Measurements from ENCODE around the gene ZNF33B.

Gene ZNF33B

DNA sequence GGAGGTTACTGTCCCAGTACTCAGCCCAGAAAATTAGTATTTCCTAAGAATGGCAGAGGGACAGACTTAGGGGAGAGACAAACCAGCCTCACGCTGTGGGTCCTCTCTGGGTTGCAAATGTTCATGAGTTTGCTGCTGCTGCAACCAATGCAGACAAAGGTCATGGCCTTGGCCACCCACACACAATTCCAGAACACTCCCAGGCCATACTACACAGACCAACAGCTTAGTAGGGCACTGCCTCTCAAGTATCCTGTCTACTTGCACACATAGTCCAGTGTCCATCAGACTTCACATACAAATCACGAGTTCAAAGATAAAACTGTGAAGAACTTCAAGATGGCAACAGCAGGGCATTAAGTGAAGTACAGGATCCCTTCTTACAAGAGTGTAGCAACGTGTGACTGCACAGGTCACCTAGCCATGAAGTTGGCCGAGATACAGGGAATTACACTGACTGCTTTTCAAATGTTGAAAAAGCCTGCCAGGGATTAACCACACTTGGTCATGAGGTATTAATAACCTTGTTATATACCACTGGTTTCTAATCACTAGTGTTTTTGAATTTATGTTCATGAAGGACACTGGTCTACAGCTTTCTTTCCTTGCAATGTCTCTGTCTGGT lies 40.0 kb downstream of the ZNF33B start:
- Histone ChIP-seq H3K79me2 (ENCODE audit: low read length) (no peaks in the 10 kb centered on the region), H3K9me2 (replicated peaks; ENCODE audit: insufficient read depth, low read length) (no peaks in the 10 kb centered on the region), H3K4me1 (ENCODE audit: low read length) (no peaks in the 10 kb centered on the region), H3K4me3 (ENCODE audit: low read length) (no peak overlapping the region), H3K27me3 (replicated peaks; ENCODE audit: insufficient read depth, low read length) (no peaks in the 10 kb centered on the region), H3K36me3 (replicated peaks; ENCODE audit: insufficient read depth, low read length) (peaks cover 14% of the 10 kb centered on the region), H2AFZ (ENCODE audit: low read length) (no peak overlapping the region), H4K20me1 (ENCODE audit: insufficient read depth, low read length) (no peaks in the 10 kb centered on the region), H3F3A (ENCODE audit: insufficient read depth, low read length) (no peaks in the 10 kb centered on the region), H3K9me3 (replicated peaks; ENCODE audit: insufficient read depth, low read length) (no peaks in the 10 kb centered on the region), H3K9ac (ENCODE audit: low read length) (no peak overlapping the region), H3K27ac (ENCODE audit: low read length) (no peak overlapping the region), H3K4me2 (ENCODE audit: low read depth, low read length) (no peak overlapping the region)
- no peak for DNase-seq
- TF ChIP-seq, protein P1, sequence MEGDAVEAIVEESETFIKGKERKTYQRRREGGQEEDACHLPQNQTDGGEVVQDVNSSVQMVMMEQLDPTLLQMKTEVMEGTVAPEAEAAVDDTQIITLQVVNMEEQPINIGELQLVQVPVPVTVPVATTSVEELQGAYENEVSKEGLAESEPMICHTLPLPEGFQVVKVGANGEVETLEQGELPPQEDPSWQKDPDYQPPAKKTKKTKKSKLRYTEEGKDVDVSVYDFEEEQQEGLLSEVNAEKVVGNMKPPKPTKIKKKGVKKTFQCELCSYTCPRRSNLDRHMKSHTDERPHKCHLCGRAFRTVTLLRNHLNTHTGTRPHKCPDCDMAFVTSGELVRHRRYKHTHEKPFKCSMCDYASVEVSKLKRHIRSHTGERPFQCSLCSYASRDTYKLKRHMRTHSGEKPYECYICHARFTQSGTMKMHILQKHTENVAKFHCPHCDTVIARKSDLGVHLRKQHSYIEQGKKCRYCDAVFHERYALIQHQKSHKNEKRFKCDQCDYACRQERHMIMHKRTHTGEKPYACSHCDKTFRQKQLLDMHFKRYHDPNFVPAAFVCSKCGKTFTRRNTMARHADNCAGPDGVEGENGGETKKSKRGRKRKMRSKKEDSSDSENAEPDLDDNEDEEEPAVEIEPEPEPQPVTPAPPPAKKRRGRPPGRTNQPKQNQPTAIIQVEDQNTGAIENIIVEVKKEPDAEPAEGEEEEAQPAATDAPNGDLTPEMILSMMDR (IDR thresholded peaks at IDR 0.05; ENCODE audit: low read length): no peak
- TF ChIP-seq EZH2phosphoT487 (IDR thresholded peaks at IDR 0.05; ENCODE audit: low read length): no peak
- no peak for TF ChIP-seq EZH2 (optimal IDR thresholded peaks at IDR 0.05; ENCODE audit: low read depth, low read length)

DNA sequence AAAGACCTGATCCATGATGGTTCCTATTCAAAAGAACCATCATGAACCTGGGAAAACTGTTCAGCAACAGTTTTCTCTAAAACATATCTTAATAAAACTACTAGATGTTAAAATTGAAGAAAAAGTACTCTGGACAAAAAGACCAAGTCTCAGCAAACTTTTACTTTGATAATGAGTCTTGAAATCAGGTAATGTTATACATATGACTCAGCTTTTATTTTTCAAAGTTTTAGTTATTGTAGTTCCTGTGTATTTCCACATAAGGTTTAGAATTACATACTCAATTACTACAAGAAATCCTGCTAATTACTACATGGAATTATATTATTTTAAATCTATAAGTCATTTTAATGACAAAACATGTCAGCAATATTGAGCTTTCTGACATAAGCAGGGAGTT lies 42.2 kb downstream of the ZNF33B start:
- no peak overlapping the region for H3K27ac ChIP-seq (ENCODE audit: low read length)
- no peak overlapping the region for H2AFZ ChIP-seq (ENCODE audit: low read length)
- TF ChIP-seq EZH2phosphoT487 (IDR thresholded peaks at IDR 0.05; ENCODE audit: low read length): no peak
- TF ChIP-seq EZH2 (optimal IDR thresholded peaks at IDR 0.05; ENCODE audit: low read depth, low read length): no peak
- TF ChIP-seq, protein P1 (IDR thresholded peaks at IDR 0.05; ENCODE audit: low read length): no peak
- no peaks in the 10 kb centered on the region for H3K9me2 ChIP-seq (replicated peaks; ENCODE audit: insufficient read depth, low read length)
- no peaks in the 10 kb centered on the region for H3K4me1 ChIP-seq (ENCODE audit: low read length)
- H3K4me3 ChIP-seq (ENCODE audit: low read length): no peak overlapping the region
- no peaks in the 10 kb centered on the region for H3K9me3 ChIP-seq (replicated peaks; ENCODE audit: insufficient read depth, low read length)
- H3F3A ChIP-seq (ENCODE audit: insufficient read depth, low read length): no peaks in the 10 kb centered on the region
- no peaks in the 10 kb centered on the region for H3K27me3 ChIP-seq (replicated peaks; ENCODE audit: insufficient read depth, low read length)
- no peak overlapping the region for H3K4me2 ChIP-seq (ENCODE audit: low read depth, low read length)
- H3K79me2 ChIP-seq (ENCODE audit: low read length): no peaks in the 10 kb centered on the region
- H3K9ac ChIP-seq (ENCODE audit: low read length): no peak overlapping the region
- H3K36me3 ChIP-seq (replicated peaks; ENCODE audit: insufficient read depth, low read length): peaks cover 28% of the 10 kb centered on the region
- no peaks in the 10 kb centered on the region for H4K20me1 ChIP-seq (ENCODE audit: insufficient read depth, low read length)
- no peak for DNase-seq

- H3K27ac ChIP-seq (ENCODE audit: low read length): no peak overlapping the region
- H3K9me3 ChIP-seq (replicated peaks; ENCODE audit: insufficient read depth, low read length): no peaks in the 10 kb centered on the region
- no peaks in the 10 kb centered on the region for H3K79me2 ChIP-seq (ENCODE audit: low read length)
- DNase-seq: no peak
- no peaks in the 10 kb centered on the region for H3K27me3 ChIP-seq (replicated peaks; ENCODE audit: insufficient read depth, low read length)
- no peaks in the 10 kb centered on the region for H3K4me1 ChIP-seq (ENCODE audit: low read length)
- H2AFZ ChIP-seq (ENCODE audit: low read length): no peak overlapping the region
- peaks cover 28% of the 10 kb centered on the region for H3K36me3 ChIP-seq (replicated peaks; ENCODE audit: insufficient read depth, low read length)
- TF ChIP-seq, protein P1 (IDR thresholded peaks at IDR 0.05; ENCODE audit: low read length): no peak
- TF ChIP-seq EZH2phosphoT487 (IDR thresholded peaks at IDR 0.05; ENCODE audit: low read length): no peak
- no peak for TF ChIP-seq EZH2 (optimal IDR thresholded peaks at IDR 0.05; ENCODE audit: low read depth, low read length)
- no peaks in the 10 kb centered on the region for H3K9me2 ChIP-seq (replicated peaks; ENCODE audit: insufficient read depth, low read length)
- no peaks in the 10 kb centered on the region for H4K20me1 ChIP-seq (ENCODE audit: insufficient read depth, low read length)
- H3K4me3 ChIP-seq (ENCODE audit: low read length): no peak overlapping the region
- H3F3A ChIP-seq (ENCODE audit: insufficient read depth, low read length): no peaks in the 10 kb centered on the region
- no peak overlapping the region for H3K4me2 ChIP-seq (ENCODE audit: low read depth, low read length)
- no peak overlapping the region for H3K9ac ChIP-seq (ENCODE audit: low read length)
Measured at GRCh38 chr10:42594246-42594650, 44.1 kb downstream of the ZNF33B start.
